RWPE1 (cell line): ENCODE measurements around the gene EXOSC2.

Experiments
- CTCF ChIA-PET: fragments of 350-600 bp; sonication (Branson Sonifier 250); formaldehyde crosslinking; extraction: SDS; loops from one replicate; lab custom pipeline; 2021; lab: Yijun Ruan, JAX
- POLR2A ChIA-PET: fragments of 400-600 bp; formaldehyde crosslinking; extraction: SDS; loops from one replicate; lab custom pipeline; 2020; ENCODE audit warnings: antibody characterized with exemption; ENCODE audit not compliant: low non-redundant PET; lab: Yijun Ruan, JAX
- DNase-seq: peaks from one replicate; pipeline ENCODE4 v3.0.0; 2012; ENCODE audit warnings: low spot score
- H3K27ac ChIP-seq: fragments of 450-650 bp; 2 replicates; pipeline ENCODE4 v1.5.1; 2017
- TF ChIP-seq, protein P1 (sequence below): fragments of 450-650 bp; conservative IDR thresholded peaks from 2 replicates; pipeline ENCODE4 v1.5.1; 2017; ENCODE audit warnings: low read depth, mild to moderate bottlenecking

The EXOSC2 gene, protein sequence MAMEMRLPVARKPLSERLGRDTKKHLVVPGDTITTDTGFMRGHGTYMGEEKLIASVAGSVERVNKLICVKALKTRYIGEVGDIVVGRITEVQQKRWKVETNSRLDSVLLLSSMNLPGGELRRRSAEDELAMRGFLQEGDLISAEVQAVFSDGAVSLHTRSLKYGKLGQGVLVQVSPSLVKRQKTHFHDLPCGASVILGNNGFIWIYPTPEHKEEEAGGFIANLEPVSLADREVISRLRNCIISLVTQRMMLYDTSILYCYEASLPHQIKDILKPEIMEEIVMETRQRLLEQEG

DNA sequence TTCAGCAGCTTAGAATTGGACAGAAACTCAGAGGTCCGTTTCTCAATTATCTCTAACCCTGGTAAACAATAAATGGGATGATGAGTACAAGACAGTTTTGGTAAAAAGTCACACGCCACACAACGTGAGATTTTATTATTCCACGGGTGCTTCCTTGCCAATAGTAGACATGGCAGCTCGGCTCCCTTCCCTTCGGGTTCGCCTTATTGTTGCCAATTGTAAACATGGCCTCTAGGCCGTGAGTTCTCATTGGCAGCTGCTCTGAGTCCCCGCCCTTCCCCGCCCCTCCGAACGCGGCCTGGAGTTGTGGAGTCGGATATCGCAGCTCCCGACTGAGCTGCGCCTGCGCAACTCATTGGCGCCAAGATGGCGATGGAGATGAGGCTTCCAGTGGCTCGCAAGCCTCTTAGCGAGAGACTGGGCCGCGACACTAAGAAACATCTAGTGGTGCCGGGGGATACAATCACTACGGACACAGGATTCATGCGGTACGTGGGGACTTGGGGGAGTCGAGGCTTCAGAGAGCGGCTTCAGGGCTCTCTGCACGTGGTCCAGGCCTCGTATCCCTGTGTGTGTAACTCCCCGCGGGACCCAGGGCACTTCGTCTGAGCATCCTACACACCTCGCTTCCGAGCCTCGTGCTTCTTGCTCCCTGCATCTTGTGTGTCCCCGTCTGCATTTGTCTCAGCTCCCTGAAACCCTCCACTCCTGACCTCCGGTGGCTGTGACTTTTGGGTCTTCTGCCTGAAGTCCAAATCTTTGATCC lies at the start of gene EXOSC2:
TSS of gene EXOSC2 (plus strand) at position 355 of the 766 bp plus-strand sequence. CDS start at position 367, 12 bp downstream.
- peak; percentile 99 for DNase-seq
- POLR2A ChIA-PET, result interaction anchor here (0.5 kb wide), 1 partner anchor 182 kb away, joined by 6 read pairs; no protein-coding TSS in a partner anchor
- H3K27ac ChIP-seq, result peak within 1 kb of the TSS; percentile 72
- TF ChIP-seq, protein P1, sequence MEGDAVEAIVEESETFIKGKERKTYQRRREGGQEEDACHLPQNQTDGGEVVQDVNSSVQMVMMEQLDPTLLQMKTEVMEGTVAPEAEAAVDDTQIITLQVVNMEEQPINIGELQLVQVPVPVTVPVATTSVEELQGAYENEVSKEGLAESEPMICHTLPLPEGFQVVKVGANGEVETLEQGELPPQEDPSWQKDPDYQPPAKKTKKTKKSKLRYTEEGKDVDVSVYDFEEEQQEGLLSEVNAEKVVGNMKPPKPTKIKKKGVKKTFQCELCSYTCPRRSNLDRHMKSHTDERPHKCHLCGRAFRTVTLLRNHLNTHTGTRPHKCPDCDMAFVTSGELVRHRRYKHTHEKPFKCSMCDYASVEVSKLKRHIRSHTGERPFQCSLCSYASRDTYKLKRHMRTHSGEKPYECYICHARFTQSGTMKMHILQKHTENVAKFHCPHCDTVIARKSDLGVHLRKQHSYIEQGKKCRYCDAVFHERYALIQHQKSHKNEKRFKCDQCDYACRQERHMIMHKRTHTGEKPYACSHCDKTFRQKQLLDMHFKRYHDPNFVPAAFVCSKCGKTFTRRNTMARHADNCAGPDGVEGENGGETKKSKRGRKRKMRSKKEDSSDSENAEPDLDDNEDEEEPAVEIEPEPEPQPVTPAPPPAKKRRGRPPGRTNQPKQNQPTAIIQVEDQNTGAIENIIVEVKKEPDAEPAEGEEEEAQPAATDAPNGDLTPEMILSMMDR, result no peak
- CTCF ChIA-PET, result interaction anchor here (0.6 to 1.8 kb wide), 7 partner anchors 8 to 245 kb away, joined by 3 to 19 read pairs (median 4); no protein-coding TSS in a partner anchor

DNA sequence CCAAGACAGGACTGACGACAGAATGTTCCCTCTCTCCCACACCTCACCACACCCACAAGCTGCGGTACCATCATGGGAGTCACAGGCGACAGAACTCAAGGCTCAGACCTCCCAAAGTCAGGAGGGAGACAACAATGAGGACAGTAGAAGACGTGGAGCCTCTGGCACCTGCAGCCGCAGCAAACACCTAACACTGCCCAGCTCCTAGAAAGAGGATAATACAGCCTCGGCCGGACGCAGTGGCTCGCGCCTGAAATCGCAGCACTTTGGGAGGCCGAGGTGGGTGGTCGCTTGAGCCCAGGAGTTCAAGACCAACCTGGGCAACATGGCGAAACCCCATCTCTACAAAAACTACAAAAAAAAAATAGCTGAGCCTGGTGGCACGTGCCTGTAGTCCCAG lies 42.4 kb upstream of the EXOSC2 start:
- DNase-seq, result no peak
- TF ChIP-seq, protein P1, result no peak
- ChIA-PET POLR2A (interaction anchor here (0.6 kb wide), 1 partner anchor 393 kb away, joined by 4 read pairs; no protein-coding TSS in a partner anchor), CTCF (interaction anchor here (1.2 kb wide), 1 partner anchor 31 kb away, joined by 3 read pairs; no protein-coding TSS in a partner anchor)
- no peak overlapping the region for H3K27ac ChIP-seq

DNA sequence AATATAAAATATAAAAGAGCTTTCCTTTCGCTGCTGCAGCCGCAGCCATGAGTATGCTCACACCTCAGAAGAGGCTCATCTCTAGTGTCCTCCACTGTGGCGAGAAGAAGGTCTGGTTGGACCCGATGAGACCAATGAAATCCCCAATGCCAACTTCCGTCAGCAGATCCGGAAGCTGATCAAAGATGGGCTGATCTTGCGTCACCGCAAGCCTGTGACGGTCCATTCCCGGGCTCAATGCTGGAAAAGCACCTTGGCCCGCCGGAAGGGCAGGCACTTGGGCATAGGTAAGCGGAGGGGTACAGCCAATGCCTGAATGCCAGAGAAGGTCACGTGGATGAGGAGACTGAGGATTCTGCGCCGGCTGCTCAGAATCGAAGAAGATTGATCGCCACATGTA lies 41.8 kb upstream of the EXOSC2 start:
- POLR2A ChIA-PET, result no interaction called here
- no peak overlapping the region for H3K27ac ChIP-seq
- no peak for DNase-seq
- CTCF ChIA-PET, result interaction anchor here (0.6 to 1.2 kb wide), 2 partner anchors 30 to 1106 kb away, joined by 3 to 4 read pairs; no protein-coding TSS in a partner anchor
- TF ChIP-seq, protein P1, result no peak

DNA sequence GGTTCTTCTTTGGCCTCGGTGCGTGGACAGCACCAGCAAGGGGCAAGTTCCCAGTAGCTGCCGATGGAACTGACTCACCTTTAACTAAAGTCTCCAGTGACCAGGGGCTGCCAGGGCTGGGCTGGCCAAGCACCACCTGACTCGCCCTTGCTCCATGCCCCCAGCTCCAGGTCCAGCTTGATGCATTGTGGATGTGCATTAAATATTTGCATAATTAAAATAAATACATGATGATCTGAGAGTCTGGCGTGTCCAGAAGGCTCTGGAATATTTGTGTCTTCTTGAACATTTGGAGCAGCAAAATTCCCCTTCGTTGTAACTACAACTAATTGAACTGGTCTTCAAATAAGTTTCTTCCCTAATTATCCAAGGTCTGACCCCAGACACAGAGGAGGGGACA lies 38.7 kb upstream of the EXOSC2 start:
- POLR2A ChIA-PET, result no interaction called here
- no peak for DNase-seq
- CTCF ChIA-PET, result no interaction called here
- no peak overlapping the region for H3K27ac ChIP-seq
- TF ChIP-seq, protein P1, result no peak

DNA sequence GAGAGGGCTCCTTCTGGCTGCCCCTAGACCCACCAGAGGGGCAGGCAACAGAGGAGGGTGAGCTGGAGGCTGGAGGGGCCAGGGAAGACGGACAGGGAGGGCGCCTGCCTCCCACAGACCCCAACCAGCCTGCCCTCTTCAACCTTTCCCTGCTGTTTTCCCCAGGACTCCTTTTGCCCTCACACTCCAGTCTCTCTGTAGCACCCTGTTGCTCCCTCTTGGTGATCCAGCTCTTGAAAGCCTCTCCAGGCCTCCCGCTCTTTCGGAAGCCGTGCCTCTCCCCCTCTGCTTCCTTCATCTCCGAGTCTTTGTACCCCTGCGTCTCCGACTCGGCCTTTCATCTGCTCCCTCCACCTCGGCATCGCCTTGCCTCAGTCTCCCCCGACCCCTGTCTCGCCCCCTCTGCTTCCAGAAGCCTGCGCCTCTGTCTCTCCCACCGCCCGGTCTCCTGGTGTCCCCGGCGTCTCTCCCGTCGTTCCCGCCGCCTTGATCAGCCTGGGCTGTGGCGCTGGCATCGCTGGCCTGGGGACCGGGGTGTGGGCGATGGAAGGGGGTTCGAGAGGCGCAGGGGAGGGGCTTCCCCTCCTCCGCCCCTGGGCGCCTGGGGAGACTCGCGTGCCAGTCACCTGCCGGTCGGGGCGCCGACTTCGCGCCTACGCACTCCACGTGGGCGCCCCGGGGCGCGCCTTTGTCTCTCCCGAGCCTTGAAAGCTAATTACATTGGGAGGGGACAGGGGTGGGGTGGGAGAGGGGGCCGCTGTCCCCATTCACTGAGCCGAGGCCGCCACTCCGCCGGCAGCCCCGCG lies 34.5 kb upstream of the EXOSC2 start:
- CTCF ChIA-PET, result interaction anchor here (0.5 to 0.6 kb wide), 2 partner anchors 68 to 611 kb away, joined by 3 to 4 read pairs; no protein-coding TSS in a partner anchor
- POLR2A ChIA-PET, result no interaction called here
- H3K27ac ChIP-seq, result no peak overlapping the region
- TF ChIP-seq, protein P1, result no peak
- DNase-seq, result no peak

DNA sequence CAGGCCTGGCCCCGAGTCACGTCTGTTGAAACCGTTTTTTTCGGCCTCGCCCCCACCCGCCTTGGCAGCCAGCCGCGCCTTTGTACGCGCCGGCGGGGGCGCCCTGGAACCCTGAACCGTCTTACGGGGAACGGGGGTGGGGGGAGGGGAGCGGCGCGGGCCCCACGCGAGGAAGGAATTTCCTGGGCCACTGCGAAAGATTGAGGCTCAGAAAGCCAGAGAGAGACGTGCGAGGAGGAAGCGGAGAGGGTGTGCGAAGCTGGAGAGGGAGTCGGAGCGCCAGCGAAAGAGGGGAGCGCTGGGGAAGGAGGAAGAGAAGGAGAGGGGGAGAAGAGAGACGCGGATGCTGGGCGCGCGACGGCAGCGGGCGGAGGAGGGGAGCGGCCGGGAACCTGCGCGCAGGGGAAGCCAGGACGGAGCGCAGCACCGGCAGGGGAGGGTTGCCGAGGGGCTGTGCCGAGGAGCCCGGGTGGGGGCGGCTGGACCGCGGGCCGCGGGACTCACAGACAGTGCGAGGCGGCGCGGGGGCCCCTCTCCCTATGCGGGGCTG lies 33.8 kb upstream of the EXOSC2 start:
- ChIA-PET POLR2A (no interaction called here), CTCF (no interaction called here)
- DNase-seq, result no peak
- TF ChIP-seq, protein P1, result no peak
- no peak overlapping the region for H3K27ac ChIP-seq
